Right lobe of liver (tissue), 4 donors: ENCODE measurements around the gene BRAP.

Experiments used
- CTCF ChIP-seq, 4 donors: fragments of 200-600 bp in 3 of 4; fragments of 450-650 bp in 1 of 4; IDR thresholded peaks; one replicate each; pipeline versions ENCODE4 v1.5.1 to v1.8.0; 2016 to 2022; ENCODE audit warnings: antibody characterized with exemption in 4 of 4, mild to moderate bottlenecking in 2 of 4
- POLR2A ChIP-seq: fragments of 450-650 bp; IDR thresholded peaks from one replicate; pipeline ENCODE4 v1.6.1; 2017; ENCODE audit warnings: antibody characterized with exemption, mild to moderate bottlenecking
- donor health status: DM: no; HTN: no; CAD: no.
- donor health status: DM: no; HTN: no; CAD: no.
- donor health status: DM: no; HTN: yes; CAD: no.

GRCh38 chr12:111628505-111629260 is 57.1 kb downstream of the BRAP start:
- TF ChIP-seq CTCF (IDR thresholded peaks at IDR 0.05) (no peak), POLR2A (no peak)
